GM10266 (cell line): Measurements from ENCODE around the gene TARBP1.
"Not testable (repeated sequence)": the region's sequence is repeated elsewhere in the genome, so short reads cannot be mapped to it uniquely, and the experiment has no call there.

Experiments
- DNase-seq: peaks from one replicate; pipeline ENCODE4 v3.0.0; 2012; ENCODE audit errors: extremely low spot score
- CTCF ChIP-seq: IDR thresholded peaks from 2 replicates; pipeline ENCODE4 v1.5.1; 2012; ENCODE audit warnings: mild to moderate bottlenecking, low read depth; ENCODE audit not compliant: control insufficient read depth, insufficient read depth; ENCODE audit errors: missing control alignments

The TARBP1 gene

DNA sequence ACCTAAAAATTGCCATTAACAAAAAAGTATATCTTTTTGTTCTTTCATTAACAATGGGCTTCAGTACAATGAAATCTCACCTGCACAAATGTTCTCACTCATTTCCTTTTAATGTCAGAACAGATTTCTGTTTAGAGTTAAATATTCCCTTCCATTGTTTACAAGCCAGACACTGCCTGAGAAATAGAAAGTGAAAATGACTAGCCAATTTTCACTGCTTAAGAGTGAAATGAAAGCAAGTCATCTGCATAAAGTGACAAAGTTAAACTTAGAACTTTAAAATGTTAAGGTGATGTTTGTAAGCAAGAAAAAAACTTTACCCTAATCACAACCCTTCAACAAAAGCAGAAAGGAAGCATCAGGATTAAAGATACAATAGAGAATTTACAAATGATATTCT is 78.2 kb downstream of the TARBP1 start:
- peak; percentile 47 for DNase-seq
- TF ChIP-seq CTCF = no peak

DNA sequence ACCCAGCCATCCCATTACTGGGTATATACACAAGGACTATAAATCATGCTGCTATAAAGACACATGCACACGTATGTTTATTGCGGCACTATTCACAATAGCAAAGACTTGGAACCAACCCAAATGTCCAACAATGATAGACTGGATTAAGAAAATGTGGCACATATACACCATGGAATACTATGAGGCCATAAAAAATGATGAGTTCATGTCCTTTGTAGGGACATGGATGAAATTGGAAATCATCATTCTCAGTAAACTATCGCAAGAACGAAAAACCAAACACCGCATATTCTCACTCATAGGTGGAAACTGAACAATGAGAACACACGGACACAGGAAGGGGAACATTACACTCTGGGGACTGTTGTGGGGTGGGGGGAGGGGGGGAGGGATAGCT is 79.5 kb downstream of the TARBP1 start:
- not testable (repeated sequence) for DNase-seq

DNA sequence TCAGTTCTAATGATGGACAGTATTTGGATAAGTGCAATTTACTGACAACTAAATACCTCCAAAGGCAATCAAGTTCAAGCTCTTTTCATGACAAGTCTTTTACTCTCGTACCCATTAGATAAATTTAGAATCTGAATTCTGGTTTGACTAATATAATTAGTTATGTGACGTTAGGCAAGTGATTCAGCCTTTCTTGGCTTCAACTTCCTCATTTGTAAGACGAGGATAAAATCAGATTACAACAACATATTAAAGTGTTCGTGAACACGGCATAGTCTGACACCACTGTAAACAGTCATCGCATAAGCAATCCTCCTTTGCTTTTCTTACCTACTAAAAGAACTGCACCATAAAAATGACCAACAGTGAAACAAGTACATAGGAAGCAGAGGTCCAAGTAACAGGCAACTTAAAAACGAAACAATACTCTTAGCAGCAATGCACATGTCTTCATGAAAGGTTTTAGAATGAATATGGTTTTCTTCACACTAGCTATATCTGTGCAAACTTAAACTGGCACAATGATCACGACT is 80.1 kb downstream of the TARBP1 start:
- DNase-seq = peak; percentile 66
- no peak for TF ChIP-seq CTCF

DNA sequence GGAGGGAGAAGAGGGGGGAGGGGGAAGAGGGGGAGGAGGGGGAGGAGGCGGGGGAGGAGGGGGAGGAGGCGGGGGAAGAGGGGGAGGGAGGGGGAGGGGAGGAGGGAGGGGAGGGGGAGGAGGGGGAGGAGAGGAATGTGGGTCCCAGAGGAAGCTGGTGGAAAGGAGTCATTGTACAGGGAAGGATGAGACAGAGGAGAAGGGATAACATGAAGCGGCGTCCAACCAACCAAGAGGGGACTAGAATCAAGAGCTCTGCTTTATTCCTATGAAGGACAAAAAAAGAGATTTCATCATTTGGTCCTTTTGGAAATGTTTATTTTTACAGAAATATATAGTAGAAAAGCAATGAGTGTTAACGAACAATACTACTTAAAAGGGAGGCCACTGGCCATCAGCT is 81.2 kb downstream of the TARBP1 start:
- DNase-seq = no peak
- TF ChIP-seq CTCF = no peak

DNA sequence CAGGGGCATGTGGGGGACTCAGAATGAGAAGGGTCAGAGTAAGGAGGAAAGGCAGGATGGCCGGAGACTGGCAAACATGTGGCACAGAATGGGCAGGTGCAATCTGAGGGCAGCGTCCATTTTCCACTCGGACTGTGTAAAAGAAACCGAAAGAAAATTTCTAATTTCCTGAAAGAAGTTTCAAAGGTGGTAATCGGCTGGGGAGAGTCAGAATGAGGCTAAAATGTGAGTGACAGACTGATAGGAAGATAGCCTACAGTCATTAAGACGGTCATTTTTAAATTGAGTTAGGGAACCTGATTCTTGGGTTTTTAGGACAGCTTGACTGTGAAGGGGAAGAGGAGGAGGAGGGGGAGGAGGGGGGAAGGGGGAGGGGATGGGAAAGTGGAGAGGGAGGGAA is 82.1 kb downstream of the TARBP1 start:
- DNase-seq = no peak
- no peak for TF ChIP-seq CTCF

DNA sequence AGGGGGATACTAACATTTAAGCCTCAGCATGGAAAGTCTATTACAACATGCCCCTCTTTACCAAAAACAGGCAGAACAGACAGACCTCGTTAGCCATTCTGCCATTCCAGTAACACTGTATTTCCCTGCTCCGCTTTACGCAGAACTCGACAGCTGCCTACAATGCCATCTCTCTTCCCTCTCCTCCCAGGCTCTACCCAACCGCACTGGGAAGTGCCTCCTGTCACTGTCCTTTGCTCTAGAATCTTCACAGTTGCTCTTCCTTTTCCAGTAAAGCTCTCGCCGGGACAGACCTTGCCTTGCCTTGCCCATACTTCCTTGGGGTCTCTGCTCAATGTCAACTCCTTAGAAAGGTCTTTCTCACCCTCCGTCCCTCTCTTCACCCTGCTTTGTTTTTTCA is 82.9 kb downstream of the TARBP1 start:
- DNase-seq = no peak
- TF ChIP-seq CTCF = no peak

DNA sequence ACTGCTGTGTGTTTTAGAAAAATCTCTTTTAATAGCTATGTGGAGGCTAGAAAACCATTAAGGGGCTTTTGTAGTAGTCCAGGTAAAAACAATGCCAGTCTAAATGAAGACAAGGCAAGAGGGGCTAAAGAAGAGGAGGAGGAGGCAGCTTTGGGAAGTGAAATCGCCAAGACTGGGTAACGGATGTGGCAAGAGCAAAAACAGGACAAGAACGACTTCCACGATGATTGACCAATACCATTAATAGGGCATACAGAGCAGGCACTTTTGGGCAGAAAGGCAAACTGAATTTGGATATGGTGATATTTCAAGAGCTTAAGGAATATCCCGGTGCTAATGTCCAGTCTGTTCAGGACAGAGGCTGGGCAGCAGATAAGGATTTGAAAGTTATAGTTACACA is 83.7 kb downstream of the TARBP1 start:
- no peak for DNase-seq
- no peak for TF ChIP-seq CTCF

GRCh38 chr1:234393190-234393589 is 85.8 kb downstream of the TARBP1 start:
- TF ChIP-seq CTCF = no peak
- DNase-seq = no peak
